NB4 (cell line): ENCODE results near the gene FRMD4B.

ENCODE experiments used
- DNase-seq: peaks from one replicate; pipeline ENCODE4 v3.0.0; 2010; ENCODE audit warnings: low read depth
- H3K4me3 ChIP-seq: one replicate; pipeline ENCODE4 v1.5.1; 2011; ENCODE audit warnings: mild to moderate bottlenecking, low read depth, low read length, moderate library complexity
- MAX ChIP-seq: IDR thresholded peaks from 2 replicates; pipeline ENCODE4 v1.6.1; 2011; ENCODE audit warnings: low read depth, low read length
- MYC ChIP-seq: IDR thresholded peaks from 2 replicates; pipeline ENCODE4 v1.6.1; 2011; ENCODE audit warnings: low read depth, low read length
- POLR2A ChIP-seq: IDR thresholded peaks from 2 replicates; pipeline ENCODE4 v1.6.1; 2011; ENCODE audit warnings: mild to moderate bottlenecking; ENCODE audit not compliant: insufficient read length; ENCODE audit errors: extremely low read depth
- TF ChIP-seq, protein P1 (sequence below): IDR thresholded peaks from one replicate; pipeline ENCODE4 v1.5.1; 2012; ENCODE audit warnings: low read depth, low read length

Gene FRMD4B

DNA sequence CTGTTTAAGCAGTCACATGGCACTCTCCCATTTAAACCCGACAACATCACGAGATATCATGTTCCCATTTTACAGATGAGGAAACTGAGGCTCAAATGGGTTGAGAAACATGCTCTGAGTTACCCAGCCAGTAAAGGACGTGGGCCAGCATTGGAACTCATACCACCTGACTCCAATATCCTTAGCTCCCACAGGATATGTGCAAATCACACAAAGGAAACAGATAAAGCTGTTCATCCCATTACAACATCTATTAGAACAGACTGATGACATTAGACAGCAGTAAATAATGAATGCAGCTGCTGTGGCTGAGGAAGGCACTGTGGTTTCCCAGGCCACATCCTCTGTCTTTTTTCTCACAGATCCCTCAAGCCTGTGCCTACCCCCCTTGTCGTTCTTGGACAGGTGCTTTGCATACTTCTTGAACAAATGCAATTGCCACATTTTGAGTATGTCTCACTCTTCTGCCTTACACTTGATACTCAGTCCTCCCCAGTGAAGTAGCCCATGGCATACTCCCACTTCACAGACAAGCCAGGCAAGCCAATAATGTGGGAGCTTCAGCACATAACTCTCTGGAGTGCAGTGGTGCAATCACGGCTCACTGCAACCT is 17.7 kb downstream of the FRMD4B start:
- no peak overlapping the region for H3K4me3 ChIP-seq
- peak; percentile 14 for DNase-seq
- TF ChIP-seq POLR2A (no peak), MYC (no peak), MAX (no peak)
- TF ChIP-seq, protein P1, sequence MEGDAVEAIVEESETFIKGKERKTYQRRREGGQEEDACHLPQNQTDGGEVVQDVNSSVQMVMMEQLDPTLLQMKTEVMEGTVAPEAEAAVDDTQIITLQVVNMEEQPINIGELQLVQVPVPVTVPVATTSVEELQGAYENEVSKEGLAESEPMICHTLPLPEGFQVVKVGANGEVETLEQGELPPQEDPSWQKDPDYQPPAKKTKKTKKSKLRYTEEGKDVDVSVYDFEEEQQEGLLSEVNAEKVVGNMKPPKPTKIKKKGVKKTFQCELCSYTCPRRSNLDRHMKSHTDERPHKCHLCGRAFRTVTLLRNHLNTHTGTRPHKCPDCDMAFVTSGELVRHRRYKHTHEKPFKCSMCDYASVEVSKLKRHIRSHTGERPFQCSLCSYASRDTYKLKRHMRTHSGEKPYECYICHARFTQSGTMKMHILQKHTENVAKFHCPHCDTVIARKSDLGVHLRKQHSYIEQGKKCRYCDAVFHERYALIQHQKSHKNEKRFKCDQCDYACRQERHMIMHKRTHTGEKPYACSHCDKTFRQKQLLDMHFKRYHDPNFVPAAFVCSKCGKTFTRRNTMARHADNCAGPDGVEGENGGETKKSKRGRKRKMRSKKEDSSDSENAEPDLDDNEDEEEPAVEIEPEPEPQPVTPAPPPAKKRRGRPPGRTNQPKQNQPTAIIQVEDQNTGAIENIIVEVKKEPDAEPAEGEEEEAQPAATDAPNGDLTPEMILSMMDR = no peak

GRCh38 chr3:69367586-69367985 is 18.3 kb downstream of the FRMD4B start:
- TF ChIP-seq, protein P1 = no peak
- DNase-seq = no peak
- no peak overlapping the region for H3K4me3 ChIP-seq

DNA sequence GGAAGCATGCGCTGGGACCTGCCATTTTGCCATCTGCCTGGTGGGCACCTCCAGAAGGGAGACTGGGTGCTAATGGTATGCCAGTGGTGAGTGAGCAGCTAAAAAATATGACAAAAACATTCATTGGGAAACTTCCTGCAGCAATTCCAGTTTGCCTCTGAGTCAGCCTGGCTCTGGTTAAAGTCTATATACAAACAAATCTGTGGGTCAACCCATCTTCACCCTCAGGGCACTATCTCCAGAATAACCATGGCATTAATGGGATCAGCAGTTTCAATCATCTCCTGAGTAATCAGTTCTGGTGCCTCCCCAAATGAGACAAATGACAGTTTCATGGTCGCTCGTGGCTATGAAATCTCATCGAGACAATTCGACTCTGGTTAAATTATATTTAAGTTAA is 21.5 kb downstream of the FRMD4B start:
- no peak overlapping the region for H3K4me3 ChIP-seq
- no peak for DNase-seq
- TF ChIP-seq POLR2A (no peak), MAX (no peak), MYC (no peak)
- TF ChIP-seq, protein P1 = no peak

DNA sequence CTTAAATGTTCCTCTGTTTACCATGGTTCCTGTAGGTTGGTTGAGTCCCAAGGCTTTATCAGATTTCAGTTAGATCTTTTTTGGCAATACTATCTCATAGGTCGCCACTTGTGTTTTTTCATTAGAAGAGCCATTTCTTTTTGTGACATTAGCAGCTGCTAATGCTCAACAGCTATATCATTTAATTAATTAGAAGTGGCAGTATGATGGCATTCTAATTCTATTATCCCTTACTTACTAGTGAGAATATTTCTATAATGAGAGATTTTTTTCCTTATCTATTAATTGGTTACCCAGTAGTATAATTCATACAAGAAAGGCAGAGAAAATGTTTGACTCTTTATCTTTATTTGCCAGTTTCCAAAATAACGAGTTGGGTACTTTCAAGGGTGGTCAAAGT is 25.2 kb downstream of the FRMD4B start:
- DNase-seq = no peak

GRCh38 chr3:69359916-69360315 is 26.0 kb downstream of the FRMD4B start:
- TF ChIP-seq MYC = no peak
- TF ChIP-seq POLR2A = no peak
- no peak for TF ChIP-seq MAX
- TF ChIP-seq, protein P1 = no peak
- DNase-seq = no peak
- no peak overlapping the region for H3K4me3 ChIP-seq

More for the DNA sequence above, 25.2 kb downstream of the FRMD4B start:
- H3K4me3 ChIP-seq = no peak overlapping the region
- TF ChIP-seq MYC = no peak
- TF ChIP-seq MAX = no peak
- no peak for TF ChIP-seq POLR2A
- TF ChIP-seq, protein P1 = no peak

- no peak for DNase-seq
- TF ChIP-seq, protein P1 = no peak
- TF ChIP-seq MAX (no peak), MYC (no peak), POLR2A (no peak)
- no peak overlapping the region for H3K4me3 ChIP-seq
Measured at GRCh38 chr3:69359339-69359893, 26.5 kb downstream of the FRMD4B start.
